GM06990 (cell line): ENCODE measurements around the gene CD82.

Source experiments
- DNase-seq: peaks from one replicate; pipeline ENCODE4 v3.0.0-alpha.2; 2011; ENCODE audit not compliant: insufficient read length; ENCODE audit errors: extremely low read depth
- H3K27me3 ChIP-seq: replicated peaks from 2 replicates; pipeline ENCODE4 v1.6.0; 2011; ENCODE audit warnings: low read length; ENCODE audit not compliant: control insufficient read depth, insufficient read depth
- H3K36me3 ChIP-seq: 2 replicates; pipeline ENCODE4 v1.5.1; 2011; ENCODE audit warnings: low read length; ENCODE audit not compliant: control insufficient read depth, insufficient read depth
- H3K4me3 ChIP-seq: replicated peaks from 2 replicates; pipeline ENCODE4 v1.5.1; 2011; ENCODE audit warnings: low read depth, mild to moderate bottlenecking, control low read depth, low read length
- TF ChIP-seq, protein P1 (sequence below): IDR thresholded peaks from 2 replicates; pipeline ENCODE4 v1.5.1; 2011; ENCODE audit warnings: low read length, control low read depth, mild to moderate bottlenecking, inconsistent platforms; ENCODE audit not compliant: insufficient read depth, poor library complexity, severe bottlenecking

Gene CD82

DNA sequence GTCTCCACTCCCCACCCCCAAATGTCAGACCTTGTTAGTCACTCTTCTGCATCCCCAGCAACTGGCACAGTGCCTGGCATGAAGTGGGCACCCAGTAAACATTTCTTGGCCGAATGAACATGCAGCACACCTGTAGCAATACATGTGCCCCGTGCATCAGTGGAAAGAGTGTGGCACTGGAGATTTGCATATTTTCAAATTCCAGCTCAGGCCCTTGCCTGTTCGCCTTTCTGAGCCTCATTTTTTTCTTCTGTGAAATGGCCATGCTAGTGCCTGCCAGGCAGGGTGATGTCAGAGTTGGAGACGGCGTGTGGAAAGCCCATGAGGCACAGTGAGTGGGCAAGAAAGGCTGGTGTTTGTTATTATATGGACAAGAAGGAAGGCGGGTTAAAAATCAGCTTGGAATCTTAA is 38.7 kb downstream of the CD82 start:
- H3K27me3 ChIP-seq = no peaks in the 10 kb centered on the region
- H3K4me3 ChIP-seq = no peak overlapping the region
- H3K36me3 ChIP-seq = peaks cover 49% of the 10 kb centered on the region
- no peak for DNase-seq
- TF ChIP-seq, protein P1, sequence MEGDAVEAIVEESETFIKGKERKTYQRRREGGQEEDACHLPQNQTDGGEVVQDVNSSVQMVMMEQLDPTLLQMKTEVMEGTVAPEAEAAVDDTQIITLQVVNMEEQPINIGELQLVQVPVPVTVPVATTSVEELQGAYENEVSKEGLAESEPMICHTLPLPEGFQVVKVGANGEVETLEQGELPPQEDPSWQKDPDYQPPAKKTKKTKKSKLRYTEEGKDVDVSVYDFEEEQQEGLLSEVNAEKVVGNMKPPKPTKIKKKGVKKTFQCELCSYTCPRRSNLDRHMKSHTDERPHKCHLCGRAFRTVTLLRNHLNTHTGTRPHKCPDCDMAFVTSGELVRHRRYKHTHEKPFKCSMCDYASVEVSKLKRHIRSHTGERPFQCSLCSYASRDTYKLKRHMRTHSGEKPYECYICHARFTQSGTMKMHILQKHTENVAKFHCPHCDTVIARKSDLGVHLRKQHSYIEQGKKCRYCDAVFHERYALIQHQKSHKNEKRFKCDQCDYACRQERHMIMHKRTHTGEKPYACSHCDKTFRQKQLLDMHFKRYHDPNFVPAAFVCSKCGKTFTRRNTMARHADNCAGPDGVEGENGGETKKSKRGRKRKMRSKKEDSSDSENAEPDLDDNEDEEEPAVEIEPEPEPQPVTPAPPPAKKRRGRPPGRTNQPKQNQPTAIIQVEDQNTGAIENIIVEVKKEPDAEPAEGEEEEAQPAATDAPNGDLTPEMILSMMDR = no peak

DNA sequence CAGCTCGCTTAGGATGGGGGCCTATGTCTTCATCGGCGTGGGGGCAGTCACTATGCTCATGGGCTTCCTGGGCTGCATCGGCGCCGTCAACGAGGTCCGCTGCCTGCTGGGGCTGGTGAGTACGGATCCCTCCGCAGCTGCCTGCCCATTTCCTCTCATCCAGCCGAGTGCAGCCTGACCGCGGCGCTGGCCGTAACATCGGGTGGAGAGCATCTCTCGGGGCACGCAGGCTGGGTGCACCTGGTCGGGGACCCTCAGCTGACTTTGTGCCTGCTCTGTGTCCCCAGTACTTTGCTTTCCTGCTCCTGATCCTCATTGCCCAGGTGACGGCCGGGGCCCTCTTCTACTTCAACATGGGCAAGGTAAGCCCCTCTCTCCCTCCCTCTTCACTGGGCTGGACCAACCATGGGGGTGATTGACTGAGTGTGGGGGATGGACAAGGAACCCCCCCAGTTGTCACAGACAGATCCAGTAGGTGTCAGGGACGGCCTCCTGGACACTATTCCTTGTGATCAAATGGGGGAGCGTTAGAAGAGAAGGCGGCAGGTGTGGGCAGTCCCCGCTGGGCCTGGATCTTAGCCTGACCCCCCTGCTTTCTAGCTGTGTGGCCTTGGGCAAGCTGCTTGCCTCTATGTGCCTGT is 39.7 kb downstream of the CD82 start:
- Histone ChIP-seq H3K36me3 (peaks cover 44% of the 10 kb centered on the region), H3K27me3 (no peaks in the 10 kb centered on the region), H3K4me3 (no peak overlapping the region)
- TF ChIP-seq, protein P1 = no peak
- no peak for DNase-seq

DNA sequence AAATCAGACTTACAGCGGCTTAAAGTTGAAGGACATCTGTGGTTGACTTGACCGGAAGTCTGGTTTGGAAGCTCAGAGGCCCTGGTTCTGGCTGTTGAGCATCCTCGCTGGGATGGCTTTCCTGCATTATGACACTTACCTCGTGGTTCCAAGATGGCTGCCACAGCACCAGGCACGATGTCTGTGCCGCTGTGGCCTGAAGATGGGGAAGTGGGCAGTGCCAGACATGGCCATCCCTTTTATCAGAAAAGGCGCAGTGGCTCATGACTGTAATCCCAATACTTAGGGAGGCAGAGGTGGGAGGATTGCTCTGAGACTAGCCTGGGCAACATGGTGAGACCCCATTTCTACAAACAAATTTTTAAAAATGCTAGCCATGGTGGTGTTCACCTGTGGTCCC is 40.5 kb downstream of the CD82 start:
- TF ChIP-seq, protein P1 = no peak
- H3K27me3 ChIP-seq = no peaks in the 10 kb centered on the region
- DNase-seq = no peak
- peaks cover 39% of the 10 kb centered on the region for H3K36me3 ChIP-seq
- H3K4me3 ChIP-seq = no peak overlapping the region

DNA sequence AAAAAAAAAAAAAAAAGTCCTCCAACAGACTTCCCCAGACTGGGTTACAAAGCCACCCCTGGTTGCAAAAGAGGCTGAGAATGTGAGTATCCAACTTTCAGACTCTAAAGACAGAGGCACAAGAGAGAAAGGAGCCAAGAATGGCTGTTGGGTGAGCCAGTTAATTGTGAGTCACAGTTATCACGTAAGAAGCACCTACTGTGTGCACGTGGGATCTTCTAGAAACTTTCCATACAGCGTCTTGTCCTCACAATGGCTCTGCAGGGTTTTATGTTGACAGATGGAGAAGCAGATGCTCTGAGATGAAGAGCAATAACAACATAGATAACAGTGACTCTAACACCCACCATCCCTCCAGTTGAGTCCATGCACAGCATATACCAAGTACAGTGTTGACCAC is 41.0 kb downstream of the CD82 start:
- Histone ChIP-seq H3K4me3 (no peak overlapping the region), H3K36me3 (peaks cover 41% of the 10 kb centered on the region), H3K27me3 (no peaks in the 10 kb centered on the region)
- DNase-seq = no peak
- TF ChIP-seq, protein P1 = no peak

DNA sequence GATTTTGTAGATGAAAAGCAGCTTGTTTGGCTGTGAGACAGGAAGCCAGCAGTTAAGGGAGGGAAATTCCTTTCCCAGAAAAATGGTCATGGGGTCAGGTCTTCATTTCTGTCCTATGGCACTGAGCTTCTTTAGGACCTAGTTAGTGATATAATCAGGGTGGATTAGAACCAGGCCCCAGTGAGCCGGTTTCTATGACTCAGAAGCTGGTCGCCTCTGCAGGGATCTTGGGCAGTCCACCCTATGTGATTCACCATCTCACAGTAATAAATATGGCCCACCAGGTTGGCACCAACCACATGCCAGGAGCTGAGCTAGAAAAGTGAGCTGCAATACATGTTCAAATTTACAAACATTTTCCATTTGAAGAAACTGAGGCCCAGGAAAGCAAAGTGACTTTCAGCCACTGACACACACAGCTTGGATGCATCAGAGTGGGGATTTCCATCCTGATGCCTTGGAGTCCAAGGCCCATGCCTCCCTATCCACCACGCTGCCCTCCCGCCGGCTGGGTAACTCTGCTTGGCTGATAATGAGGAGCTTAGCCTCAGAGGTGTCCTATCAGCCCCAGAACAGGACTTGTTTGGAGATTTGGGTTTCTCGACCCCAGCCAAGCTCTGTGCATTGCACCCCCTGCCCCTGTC is 42.0 kb downstream of the CD82 start:
- no peak for DNase-seq
- Histone ChIP-seq H3K4me3 (no peak overlapping the region), H3K36me3 (peaks cover 42% of the 10 kb centered on the region), H3K27me3 (no peaks in the 10 kb centered on the region)
- TF ChIP-seq, protein P1 = no peak

DNA sequence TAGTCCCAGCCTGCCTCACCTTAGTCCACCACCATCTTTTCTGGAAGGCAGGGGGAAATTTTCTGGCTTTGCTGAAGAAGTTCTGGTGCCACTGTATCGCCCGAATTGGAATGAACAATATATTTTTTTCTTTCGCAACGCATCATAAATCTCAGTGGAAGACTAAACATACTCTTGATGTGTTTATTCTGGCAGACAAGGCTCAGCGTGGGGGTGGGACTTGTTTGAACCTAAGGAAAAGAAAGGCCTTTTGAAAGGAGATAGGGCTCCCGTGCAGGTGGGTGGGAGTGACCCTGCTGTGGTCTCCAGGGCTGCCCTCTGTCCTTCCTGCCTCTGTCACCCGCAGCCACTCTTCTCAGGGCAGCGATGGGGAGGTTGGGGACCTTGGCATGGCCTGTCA is 42.5 kb downstream of the CD82 start:
- peaks cover 40% of the 10 kb centered on the region for H3K36me3 ChIP-seq
- no peaks in the 10 kb centered on the region for H3K27me3 ChIP-seq
- no peak overlapping the region for H3K4me3 ChIP-seq
- TF ChIP-seq, protein P1 = no peak
- DNase-seq = no peak
